OCI-M1 (cell line): ENCODE results near the gene LHX5.
"Not testable (repeated sequence)": the region's sequence is repeated elsewhere in the genome, so short reads cannot be mapped to it uniquely, and the experiment has no call there.

Experiments used
- DNase-seq: peaks from one replicate; lab custom pipeline; 2025; lab: John Stamatoyannopoulos, UW

LHX5 gene

DNA sequence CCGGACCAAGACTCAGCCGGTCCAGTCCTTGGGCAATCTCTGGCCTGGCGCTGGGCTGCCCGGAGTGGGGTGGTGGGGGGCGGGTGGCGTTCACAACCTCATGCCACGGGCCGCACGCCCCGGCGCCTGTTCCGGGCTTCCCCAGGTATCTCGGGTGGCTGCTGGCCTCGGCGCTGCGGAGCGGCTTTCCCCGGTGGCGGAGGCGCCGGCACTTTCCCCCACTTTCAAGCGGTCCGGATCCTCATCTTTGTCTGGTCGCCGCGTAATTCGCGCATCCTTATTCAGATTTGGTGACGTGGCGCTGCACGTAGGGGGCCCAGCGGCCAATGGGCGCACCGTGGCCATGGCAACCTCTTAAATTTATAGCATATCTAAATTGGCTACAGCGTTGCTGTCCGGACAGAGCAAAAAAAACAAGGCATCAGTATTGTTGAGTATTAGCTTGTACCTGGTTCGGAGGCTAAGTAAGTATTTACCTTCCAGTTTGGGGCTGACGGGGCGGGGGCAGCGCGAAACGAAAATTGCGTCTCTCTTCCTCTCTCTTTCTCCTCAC, at the start of gene LHX5:
Gene LHX5 (minus strand): TSS at position 253 of the 553 bp plus-strand sequence. CDS start 373 bp downstream, outside the sequence.
- no peak for DNase-seq

GRCh38 chr12:113519464-113520307, 48.0 kb upstream of the LHX5 start:
- DNase-seq = no peak

DNA sequence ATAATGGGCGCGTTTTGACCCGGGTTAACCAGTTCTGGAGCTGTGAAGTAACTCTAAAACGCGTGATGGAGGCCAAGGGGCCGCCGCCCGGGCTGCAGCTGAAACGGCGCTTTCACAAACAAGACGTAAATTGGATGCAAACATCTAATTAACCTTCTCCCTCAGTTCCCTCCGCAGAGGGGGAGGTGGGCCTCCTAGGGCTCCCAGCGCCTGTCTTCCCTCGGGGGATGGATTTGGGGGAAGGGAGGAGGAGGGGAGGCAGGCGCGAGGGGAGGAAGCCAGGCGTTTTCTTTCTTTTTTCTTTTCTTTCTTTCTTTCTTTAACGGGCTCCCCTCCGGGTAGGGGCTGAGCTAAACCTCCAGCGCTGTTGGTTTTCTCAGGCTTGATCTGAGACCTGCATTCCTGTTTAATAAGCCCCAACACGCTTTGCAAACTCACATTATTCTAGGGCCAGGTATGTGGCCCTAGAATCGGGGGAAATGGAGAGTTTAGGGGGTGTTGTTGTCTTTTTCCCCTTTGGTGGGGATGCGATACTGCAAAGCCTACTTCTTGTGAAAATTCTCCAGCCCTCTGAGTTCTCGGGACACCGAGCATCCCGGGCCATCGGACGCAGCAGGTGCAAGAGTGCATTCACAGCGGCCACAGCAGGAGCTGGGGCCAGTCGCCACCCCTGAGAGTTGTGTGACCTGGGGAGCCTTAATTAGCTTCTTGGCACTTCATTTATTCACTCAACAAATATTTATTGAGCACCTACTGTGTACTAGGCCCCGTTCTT, 43.6 kb upstream of the LHX5 start:
- DNase-seq = no peak

GRCh38 chr12:113514602-113515001, 42.9 kb upstream of the LHX5 start:
- no peak for DNase-seq

DNA sequence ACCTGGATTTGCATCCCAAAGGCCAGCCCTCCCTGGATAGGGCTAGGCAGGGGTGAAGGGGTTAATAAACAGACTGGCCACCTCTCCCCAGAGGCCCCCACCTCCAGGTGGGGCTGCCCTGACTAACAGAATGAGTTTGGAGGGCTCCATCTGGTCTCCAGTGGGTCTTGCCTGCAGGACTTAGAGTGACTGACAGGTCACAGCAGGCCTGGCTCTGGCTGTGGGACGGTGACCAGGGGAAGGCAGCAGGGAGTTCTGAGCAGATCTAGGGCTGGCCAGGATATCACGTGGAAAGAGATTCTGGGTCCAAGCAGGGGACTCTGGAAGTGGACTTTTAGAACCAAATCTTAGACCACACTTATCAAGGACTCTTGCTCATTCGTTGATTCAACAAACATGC, 40.9 kb upstream of the LHX5 start:
- DNase-seq = no peak

DNA sequence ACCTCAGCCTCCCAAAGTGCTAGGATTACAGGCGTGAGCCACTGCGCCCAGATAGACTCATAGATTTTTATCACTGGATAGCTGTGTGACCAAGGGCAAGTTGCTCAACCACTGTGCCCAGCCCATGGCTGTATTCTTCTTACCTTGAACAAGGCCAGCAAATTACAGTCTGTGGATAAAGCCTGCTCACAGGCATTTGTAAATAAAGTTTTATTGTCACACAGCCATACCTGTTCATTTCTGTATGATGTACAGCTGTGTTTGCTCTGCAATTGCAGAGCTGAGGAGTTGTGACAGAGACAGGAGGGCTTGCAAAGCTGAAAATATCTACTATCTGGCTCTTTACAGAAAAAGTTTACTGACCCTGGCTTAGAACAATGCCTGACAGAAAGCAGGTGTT, 35.2 kb upstream of the LHX5 start:
- DNase-seq = no peak

DNA sequence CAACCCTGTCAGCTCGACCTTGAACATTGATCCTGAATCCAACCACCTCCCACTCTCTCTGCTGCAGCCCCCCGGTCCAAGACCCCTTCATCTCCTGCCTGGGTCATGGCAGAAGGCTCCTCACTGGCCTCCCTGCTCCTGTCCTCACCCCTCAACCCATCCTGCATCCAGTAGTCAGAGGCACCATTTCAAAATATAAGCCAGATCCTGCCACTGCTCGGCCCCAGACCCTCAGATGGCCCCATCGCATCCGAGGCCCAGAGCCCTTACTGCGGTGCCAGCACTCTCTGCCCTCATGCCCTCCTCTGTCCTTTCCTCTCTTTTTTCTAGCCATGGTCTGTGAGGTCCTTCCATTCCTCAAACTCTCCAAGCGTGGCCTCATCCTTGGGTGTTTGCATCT, 34.3 kb upstream of the LHX5 start:
- no peak for DNase-seq

DNA sequence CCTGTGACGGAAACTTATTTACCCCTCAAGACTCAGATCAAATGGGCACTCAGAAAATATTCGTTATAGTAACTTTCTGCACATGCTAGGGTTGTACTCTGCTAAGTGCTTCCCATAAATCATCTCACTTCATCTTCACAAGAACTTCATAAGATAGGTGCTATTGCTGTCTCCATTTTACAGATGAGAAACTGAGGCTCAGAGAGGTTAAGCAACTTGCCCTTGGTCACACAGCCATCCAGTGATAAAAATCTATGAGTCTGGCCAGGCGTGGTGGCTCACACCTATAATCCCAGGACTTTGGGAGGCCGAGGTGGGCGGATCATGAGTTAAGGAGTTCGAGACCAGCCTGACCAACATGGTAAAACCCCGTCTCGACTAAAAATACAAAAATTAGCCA, 33.2 kb upstream of the LHX5 start:
- no peak for DNase-seq

GRCh38 chr12:113500782-113501311, 29.2 kb upstream of the LHX5 start:
- DNase-seq = no peak

DNA sequence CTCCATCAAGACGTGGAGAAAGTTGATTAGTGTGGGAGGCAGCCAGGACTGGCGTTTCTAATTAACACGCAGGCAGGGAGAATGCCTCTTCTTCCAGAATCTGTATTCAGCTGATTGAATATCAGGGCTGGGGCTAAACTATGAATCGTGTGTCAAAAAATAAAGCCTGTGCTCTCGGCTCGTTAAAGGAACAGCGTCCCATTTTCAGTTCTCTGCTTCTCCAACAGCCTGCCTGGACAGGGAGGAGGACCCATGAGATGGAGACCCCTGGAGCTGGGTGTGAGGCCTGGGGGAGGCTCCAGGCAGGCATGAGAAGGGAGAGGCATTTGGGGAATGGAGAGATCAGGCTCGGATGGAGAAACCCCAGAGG, 28.6 kb upstream of the LHX5 start:
- no peak for DNase-seq

GRCh38 chr12:113498490-113498889, 26.8 kb upstream of the LHX5 start:
- no peak for DNase-seq

DNA sequence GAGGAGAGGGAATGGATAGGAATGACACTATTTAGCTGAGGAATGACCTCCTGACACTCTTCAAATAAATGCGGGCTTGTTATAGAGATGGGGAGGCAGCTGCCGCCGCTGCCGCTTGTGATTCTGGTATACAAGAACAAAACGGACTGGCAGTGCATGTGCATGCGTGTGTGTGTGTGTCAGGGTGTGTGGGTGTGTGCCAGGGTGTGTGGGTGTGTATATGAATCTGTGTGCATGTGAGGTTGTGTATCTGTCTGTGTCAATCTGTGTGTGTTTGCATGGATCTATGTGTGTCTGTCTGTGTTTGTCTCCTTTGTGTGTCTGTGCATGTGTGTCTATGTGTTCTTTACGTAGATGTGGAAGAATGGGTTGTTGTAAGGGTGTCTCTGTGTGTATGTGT, 26.0 kb upstream of the LHX5 start:
- DNase-seq = no peak

GRCh38 chr12:113495941-113496340, 24.3 kb upstream of the LHX5 start:
- not testable (repeated sequence) for DNase-seq

GRCh38 chr12:113488322-113488721, 16.7 kb upstream of the LHX5 start:
- DNase-seq = no peak

DNA sequence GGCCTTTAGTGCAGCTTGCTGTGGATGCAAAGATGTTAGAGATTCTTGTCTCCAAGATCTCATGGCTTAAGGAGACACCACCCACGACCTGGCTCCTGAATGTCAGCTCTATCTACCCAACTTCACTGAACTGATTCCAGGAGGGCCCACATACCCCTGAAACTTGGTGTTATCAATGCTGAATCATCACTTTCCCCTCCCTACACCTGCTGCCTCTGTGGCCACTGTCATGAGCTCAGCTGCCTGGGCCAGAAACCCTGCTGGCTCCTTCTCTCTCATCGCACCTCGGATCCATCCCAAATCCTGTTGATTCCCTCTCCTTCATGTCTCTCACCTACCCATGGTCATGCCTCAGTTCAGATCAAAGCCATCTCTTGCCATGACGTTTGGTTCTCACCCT, 15.1 kb upstream of the LHX5 start:
- DNase-seq = no peak

DNA sequence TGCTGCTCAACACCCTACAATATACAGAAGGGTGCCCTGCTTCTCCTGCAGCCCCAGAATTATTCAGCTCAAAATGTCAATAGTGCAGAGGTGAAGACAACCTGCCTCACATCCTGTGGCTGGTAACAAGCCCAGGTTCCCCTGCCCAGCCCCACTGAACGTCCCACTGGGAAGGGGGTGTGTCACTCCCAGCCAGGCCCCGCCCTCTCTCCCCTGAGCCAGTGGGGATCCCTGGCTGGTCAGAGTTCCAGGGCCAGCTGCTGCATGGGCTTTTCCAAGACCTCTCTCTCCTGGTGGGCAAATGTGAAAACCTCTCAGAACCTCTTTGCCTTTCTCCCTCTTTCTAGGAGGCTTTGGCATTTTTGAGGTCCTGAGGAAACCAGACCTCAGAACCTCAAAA, 13.7 kb upstream of the LHX5 start:
- no peak for DNase-seq

DNA sequence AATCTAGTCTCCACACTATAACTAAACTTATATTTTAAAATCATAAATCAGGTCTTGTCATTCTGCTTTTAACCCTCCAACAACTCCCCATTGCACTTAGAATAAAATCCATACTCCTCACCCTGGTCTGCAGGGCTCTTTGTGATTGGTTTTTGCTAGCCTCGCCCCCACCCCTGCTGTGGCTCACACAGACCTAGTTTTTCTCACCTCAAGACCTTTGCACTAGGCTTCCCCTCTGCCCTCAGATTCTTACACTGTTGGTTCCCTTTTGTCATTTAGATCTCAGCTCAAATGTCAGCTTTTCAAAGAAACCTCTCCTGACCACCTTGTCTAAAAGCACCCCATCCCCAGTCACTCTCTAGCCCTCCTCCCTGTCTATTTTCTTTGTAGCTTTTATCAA, 10.7 kb upstream of the LHX5 start:
- no peak for DNase-seq

DNA sequence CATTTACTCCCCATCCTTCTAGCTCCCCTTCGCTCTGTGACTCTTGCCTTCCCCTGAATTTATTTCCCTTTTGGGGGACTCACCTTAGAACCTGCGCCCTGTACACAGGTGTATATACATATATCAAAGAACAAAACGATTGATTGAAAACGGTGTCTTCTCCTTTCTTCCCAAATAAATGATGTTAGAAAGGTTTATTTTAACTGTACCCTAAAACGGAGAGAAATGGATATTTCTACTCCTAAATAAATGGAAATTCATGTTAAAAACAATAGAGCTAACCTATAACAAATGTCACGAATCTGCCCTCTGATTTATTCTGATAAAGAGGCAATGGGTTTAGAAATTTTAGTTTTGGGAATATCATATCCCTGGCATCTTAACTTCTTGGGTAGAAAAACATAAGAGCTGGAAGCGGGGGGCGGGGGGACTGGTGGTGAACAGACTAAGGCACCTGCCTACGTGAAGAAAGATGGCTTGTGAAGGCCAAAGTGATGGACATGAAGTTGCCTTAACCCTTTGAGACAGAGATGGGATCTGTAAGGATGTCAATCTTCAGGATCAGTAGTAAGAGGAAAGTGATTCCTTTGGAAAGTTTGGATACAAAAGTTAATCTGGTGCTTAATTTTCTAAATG, 8.8 kb upstream of the LHX5 start:
- no peak for DNase-seq

- peak; percentile 20 for DNase-seq
Measured at GRCh38 chr12:113479590-113480335, 8.1 kb upstream of the LHX5 start.

- no peak for DNase-seq
Measured at GRCh38 chr12:113479216-113479589, 7.5 kb upstream of the LHX5 start.

DNA sequence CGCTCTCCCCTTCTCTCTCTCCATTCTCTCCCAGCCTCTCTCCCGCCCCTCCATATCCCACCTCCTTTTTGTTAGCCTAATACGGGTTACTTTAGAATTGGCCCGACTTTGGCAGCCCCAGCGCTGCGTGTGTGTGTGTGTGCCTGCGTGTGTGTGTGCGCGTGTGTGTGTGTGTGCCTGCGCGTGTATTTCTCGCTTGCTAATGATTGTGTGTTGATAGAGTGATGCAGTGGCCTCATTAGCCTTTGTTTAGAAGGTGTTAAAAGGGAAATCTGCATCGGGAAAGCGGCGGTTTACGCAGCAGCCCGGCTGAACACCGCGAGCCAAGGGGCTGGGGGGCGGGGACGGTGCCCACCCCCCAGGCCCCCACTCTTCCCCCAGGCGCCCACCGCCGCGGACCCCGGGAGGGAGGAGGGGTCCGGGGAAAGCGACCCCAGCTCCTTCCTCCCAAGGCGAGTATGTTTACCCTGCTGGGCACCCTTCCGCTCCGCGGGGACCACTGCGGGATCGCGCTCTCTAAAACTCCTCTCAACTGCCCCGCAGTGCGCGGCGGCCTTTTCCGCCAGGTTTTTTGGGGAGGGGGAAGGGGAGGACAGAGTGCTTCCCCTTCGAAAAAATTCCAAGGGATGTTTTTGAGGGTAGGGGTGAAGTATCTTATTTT, 6.8 kb upstream of the LHX5 start:
- DNase-seq = no peak
